Activated CD4-positive, alpha-beta T cell treated with anti-CD3 and anti-CD28 coated beads, Interleukin-2, amount 50 U/mL, for 48 hours (primary cell): ENCODE measurements around the gene DPT.
"Not testable (repeated sequence)": the region's sequence is repeated elsewhere in the genome, so short reads cannot be mapped to it uniquely, and the experiment has no call there.

Experiments
- DNase-seq, 2 experiments: peaks; one replicate each; pipeline ENCODE4 v3.0.0-alpha.2; 2020

DPT gene

GRCh38 chr1:168728473-168729404 is at the start of gene DPT:
Gene DPT, minus strand, starts transcription at chr1:168729206. Its CDS starts 32 bp downstream, at chr1:168729174.
- no peak for DNase-seq

GRCh38 chr1:168775366-168775765 is 46.4 kb upstream of the DPT start:
- DNase-seq = no peak

DNA sequence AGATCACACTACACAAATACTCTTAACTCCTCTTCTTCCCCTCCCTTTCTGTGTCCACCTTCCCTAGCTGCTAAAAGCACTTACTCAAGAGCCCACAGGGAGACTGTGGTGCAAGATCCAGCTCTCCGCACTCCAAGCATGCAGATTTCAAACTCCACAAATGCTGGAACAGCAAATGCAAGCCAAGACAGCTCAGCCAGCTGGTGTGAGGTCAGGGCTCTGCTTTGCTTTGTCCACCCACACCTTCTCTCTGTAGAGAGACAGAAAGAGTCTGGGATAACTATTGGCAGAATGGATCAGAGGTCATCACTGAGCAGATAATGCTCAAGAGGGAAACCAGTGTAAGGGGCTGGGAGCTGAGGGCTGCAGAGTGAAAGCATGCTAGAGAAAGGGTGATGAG is 45.2 kb upstream of the DPT start:
- no peak for DNase-seq

GRCh38 chr1:168772428-168773060 is 43.5 kb upstream of the DPT start:
- no peak for DNase-seq

DNA sequence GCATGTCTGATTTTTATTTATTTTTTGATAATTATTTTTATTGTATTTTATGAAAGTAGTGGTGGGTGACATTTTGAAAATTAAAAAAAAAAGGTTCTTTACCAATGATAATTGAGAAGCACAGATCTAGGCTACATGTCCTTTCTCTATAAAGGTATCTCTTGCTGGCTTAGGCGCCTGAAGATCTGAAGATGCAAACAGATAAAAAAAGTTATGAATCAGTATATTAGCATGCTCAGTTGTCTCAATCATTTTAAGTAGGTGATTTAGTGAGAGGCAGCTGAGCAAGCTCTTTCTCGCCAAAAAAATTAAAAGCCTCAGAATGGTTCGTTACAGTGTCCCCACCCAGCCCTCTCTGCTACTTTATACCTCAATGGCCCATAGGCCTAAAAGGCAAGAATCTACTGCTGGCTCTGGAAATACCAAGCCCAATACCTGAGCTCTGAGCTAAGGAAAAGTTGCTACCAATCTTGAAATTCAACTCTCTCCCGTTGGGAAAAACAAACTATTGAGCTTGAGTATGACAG is 42.2 kb upstream of the DPT start:
- DNase-seq = no peak

DNA sequence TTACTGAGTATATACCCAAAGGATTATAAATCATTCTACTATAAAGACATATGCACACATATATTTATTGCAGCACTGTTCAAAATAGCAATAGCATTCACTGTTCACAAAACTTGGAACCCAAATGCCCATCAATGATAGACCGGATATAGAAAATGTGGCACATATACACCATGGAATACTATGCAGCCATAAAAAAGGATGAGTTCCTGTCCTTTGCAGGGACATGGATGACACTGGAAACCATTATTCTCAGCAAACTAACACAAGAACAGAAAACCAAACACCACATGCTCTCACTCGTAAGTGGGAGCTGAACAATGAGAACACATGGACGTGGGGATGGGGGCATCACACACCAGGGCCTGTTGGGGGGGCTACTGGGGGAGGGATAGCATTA is 40.9 kb upstream of the DPT start:
- DNase-seq = not testable (repeated sequence)

- DNase-seq = no peak
These were observed 39.0 kb upstream of the DPT start for GRCh38 chr1:168767894-168768584.

- no peak for DNase-seq
These were observed 37.6 kb upstream of the DPT start for GRCh38 chr1:168766568-168766967.

- DNase-seq = peak in 1 of 2 experiments; percentile 13
These were observed 34.0 kb upstream of the DPT start for GRCh38 chr1:168763031-168763430.

GRCh38 chr1:168762473-168762872 is 33.5 kb upstream of the DPT start:
- DNase-seq = no peak

DNA sequence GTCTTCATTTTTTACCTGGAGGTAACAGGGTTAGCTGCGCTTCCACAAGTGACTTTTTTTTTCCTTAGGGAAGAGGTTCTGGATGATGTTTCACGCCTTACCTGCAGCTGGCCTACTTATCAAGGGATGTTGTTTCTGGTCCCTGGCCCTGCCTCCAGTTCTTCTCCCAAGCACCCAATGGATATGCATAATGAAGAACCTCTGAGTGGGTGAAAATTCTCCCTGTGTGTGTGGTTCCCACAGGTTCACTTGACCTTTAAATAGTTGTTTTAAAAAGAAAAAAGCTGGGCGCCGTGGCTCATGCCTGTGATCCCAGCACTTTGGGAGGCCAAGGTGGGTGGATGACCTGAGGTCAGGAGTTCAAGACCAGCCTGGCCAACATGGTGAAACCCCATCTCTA is 31.8 kb upstream of the DPT start:
- DNase-seq = no peak

- DNase-seq = no peak
These were observed 31.2 kb upstream of the DPT start for GRCh38 chr1:168760241-168760640.

DNA sequence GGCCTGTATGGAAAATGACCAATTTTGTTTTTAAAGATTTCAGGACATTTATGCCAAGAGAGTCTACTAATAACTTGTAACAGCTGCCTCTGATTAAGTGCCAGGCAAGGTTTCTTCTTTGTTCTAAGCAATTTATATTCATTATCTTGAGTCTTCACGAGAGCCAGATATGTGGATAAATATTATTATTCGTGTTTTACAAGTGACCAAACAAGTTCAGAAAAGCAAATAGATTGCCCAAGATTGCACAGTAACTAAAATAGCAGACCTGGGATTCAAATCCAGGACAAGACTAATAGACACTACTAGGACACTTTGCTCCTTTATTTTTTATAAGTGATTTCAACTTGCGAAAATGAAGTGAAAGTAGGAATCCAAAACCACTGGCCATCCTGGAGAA is 30.1 kb upstream of the DPT start:
- no peak for DNase-seq

DNA sequence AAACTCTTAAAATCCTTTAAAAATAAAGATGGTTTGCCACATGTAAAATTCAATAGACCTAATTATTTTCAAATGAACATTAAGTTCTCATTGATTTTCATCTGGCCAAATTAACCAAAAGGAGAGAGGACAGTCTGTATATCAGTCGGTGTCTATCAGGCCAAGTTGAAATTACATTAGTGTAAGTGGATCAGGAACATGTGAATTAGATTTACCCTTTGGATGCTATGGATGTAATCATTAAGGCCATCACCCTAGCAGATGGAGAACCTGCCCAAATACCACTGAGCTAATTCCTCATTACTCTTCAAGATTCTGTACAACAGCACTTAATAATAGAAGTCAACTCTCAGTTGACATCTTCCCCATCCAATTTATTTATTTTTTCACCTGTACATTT is 29.5 kb upstream of the DPT start:
- no peak for DNase-seq

- no peak for DNase-seq
These were observed 26.9 kb upstream of the DPT start for GRCh38 chr1:168755800-168756418.

GRCh38 chr1:168752171-168752832 is 23.3 kb upstream of the DPT start:
- no peak for DNase-seq

- DNase-seq = no peak
These were observed 22.2 kb upstream of the DPT start for GRCh38 chr1:168751195-168751650.

- no peak for DNase-seq
These were observed 14.1 kb upstream of the DPT start for GRCh38 chr1:168742994-168743650.

DNA sequence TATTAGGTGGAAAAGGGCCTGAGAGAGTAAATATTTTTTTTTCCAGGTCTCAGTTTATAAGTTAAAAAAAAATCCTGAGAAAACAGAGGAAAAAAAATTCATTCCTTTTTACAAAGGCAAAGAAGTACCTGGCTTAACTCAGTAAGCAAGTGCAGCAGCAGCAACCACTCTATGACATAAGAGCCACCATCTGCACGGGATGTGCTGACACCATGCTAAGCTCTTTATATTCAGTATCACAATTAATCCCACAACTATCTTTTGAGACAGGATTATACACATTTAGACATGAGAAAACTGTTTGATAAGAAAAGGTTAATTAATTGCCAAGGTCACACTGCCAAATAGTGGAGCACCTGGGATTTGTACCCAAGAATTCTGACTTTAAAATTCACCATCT is 13.4 kb upstream of the DPT start:
- DNase-seq = no peak

DNA sequence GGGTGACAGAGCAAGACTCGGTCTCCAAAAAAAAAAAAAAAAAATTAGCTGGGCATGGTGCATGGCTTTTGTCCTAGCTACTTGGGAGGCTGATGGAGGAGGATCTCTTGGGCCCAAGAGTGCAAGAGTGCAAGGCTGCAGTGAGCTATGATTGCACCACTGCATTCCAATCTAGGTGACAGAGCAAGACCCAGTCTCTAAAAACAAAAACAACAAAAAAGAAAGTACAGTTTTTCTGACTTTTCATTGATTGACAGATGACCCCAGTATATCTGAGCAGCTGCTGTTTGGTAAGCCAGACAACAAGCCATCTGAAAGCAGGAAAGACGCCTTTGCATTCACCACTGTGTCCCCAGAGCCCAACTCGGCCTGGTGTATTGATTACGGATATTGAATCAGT is 10.9 kb upstream of the DPT start:
- no peak for DNase-seq

GRCh38 chr1:168736520-168736919 is 7.5 kb upstream of the DPT start:
- DNase-seq = no peak

DNA sequence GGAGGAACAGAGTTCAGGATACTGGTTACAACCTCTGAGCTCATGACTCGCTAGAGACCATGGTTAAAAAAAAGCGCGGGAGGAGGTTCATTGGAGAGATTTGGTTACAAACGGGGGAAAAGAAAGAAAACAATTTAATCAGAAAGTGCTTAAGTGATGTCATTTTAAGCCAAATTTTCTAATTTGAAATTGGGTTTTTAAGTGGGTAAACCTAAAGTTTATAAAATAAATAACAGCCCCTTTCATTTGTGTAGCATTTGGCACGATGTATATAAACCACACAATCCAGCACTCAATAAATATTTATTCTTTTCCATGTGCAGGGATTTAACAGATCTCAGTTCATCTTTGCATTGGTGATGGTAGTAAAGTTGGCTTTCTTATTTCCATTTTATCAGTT is 7.0 kb upstream of the DPT start:
- DNase-seq = no peak
